Kidney glomerular epithelial cell (primary cell): Measurements from ENCODE around the gene HMOX1.

Experiments used
- DNase-seq: peaks from one replicate; lab custom pipeline; 2025; lab: John Stamatoyannopoulos, UW

The HMOX1 gene

DNA sequence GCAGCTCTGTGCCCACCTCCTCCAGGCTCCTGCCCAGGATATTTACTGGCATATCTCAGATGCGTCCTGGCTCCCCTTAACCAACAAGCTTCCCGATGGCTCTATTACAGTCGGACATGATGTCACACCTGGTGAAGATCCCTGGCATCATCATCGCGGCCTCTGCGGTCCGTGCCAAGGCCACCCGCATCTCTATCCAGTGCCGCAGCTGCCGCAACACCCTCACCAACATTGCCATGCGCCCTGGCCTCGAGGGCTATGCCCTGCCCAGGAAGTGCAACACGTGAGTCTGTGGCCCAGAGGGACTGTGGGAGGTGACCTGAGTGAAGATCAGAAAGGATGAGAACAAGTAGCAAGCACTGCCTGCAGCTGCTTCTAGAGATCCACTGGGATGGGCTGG, 25.5 kb downstream of the HMOX1 start:
- DNase-seq: no peak

DNA sequence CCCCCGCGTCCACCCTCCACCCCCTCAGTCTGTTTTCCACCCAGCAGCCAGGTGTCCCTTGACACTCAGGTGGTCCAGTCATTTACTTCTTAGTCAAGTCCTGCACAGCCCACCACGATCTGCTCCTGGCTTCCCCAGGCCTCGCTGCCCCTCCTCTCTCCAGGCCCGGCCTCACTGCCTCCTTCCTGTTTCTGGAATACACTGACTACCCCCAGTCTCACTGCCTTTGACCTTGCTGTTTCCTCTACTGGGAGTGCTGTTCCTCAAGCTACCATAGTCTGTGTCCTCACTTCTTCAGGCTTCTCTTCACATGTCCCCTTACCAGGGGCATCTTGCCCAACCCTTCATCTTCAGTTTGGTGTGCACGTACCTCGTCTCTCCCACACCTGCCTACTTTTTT, 26.5 kb downstream of the HMOX1 start:
- DNase-seq: no peak

DNA sequence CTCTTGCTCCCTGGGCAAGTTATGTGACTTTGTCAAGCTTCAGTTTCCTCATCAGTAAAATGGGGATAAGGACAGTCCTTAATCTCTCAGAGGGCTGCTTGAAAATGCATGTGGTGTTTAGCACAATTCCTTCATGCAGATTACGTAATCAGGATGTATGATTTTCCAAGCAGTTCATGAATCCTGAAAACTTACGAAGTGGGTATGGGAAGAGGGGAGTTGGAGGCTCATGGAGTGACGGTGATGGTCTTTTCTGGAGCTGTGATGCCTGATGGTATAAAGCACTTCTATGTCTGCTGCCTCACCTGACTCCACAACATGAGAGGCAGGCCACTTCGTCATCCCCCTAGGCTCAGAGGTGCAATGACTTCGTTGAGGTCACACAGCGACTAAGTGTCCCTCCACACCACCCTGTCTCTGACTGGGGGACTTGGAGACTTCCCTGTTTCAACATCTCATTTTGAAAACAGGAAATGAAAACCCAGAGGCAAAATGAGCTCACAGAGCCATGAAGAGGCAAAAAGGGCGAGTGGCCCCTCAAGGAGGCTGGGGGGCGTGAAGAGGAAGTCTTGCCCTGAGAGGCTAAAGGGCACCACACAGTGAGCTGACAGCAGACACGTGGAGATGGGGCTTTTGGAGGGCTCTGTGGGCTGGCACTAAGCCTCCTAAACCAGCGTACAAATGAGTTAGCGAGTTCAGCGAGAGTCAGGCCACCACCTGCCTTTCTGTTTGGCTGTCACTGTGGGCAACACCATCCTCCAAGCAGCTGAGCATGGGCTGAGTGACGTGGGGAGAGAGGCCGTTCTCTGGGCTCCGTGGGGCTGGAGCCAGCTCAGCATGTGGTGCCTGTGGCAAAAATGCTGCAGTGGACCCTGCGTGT, 29.1 kb downstream of the HMOX1 start:
- DNase-seq: no peak

DNA sequence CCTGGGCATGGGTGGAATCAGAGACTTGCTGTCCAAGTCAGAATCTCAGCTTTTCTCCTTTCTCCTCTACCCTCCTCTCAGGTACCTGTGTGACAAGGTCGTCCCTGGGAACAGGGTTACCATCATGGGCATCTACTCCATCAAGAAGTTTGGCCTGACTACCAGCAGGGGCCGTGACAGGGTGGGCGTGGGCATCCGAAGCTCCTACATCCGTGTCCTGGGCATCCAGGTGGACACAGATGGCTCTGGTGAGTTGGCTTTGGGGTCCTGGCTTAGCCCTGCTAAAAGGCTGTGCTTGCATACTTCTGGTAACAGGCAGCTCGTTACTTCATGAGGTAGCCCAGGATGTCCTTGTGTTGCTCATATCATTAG, 29.8 kb downstream of the HMOX1 start:
- DNase-seq: no peak

DNA sequence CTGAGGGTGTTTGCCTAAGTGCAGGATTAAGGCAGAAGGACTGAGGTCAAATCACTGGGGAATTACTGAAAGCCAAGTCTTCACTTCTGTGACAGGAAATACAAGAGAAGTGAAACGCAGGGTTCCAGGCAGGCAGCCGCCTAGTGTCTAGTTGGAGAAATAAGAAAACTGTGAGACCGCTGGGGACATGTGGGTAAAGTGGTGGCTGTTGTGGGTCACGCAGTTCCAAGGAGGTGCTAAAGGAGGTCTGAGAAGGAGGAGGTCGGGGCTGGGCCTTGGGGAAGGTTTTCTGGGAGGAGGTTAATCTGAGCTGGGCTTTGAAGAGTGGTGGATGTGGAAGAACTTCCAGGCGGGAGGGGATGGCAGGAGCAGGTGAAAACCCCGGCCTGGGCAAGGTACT, 30.2 kb downstream of the HMOX1 start:
- no peak for DNase-seq

DNA sequence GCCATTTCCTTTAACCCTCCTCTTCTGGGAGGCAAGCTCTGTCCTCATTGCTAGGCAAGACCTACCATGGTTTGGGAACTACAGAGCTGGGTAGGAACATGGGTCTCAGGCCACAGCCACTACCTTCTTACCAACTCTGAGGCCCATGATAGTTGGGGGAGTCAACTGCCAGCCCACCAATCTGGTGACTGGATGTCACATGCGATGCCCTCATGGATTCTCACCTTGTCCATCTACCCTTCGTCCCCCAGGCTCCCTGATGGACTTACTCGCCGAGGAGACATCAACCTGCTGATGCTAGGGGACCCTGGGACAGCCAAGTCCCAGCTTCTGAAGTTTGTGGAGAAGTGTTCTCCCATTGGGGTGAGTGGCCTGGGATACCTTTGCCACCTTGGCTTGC, 32.7 kb downstream of the HMOX1 start:
- DNase-seq: no peak

DNA sequence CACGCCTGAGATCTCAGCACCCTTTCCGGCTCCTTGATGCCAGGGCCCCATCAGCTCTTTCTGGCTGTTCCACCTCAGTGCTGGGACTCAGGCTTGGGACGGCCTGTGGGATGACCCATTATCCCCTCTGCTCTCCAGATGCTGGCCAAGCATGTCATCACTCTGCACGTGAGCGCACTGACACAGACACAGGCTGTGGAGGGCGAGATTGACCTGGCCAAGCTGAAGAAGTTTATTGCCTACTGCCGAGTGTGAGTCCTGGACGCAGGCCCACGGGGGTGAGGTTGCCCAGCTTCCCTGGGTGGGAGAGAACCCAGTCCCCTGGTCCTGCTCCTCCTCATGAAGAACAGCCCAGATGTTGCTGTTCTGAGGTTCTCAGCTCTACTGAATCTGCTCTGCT, 36.7 kb downstream of the HMOX1 start:
- no peak for DNase-seq

DNA sequence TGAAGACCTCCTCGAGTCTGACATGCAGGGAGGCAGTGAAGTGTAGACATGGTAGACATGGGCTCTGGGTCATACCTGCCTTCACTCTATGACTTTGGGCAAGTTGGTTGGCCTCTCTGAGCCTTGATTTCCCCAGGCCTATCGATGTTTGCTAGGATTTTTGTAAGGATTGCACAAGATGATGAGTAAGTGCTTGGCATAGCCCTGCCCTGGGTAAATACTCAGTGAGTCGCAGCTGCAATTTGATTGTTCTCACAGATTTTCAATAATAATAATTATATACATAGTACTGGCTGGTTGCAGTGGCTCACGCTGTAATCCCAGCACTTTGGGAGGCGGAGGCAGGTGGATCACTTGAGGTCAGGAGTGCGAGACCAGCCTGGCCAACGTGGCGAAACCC, 37.2 kb downstream of the HMOX1 start:
- DNase-seq: no peak

DNA sequence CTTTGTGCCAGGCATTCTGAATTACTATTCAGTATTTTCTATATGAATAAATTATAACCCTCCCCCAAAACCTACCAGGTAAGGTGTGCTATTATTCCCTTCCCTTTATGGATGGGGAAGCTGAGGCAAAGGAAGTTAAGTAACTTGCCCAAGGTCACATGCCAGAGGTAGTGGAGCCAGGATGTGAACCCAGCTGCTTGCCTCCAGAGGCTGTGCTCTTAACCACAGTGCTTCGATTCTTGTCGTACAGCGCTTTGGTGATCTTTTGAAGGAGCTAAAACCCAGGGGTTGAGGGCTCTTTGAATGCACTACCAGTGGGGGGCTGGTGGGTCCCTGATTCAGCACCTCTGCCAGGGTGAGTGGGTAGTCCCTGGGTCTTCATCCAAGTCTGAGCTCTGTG, 37.8 kb downstream of the HMOX1 start:
- DNase-seq: no peak

DNA sequence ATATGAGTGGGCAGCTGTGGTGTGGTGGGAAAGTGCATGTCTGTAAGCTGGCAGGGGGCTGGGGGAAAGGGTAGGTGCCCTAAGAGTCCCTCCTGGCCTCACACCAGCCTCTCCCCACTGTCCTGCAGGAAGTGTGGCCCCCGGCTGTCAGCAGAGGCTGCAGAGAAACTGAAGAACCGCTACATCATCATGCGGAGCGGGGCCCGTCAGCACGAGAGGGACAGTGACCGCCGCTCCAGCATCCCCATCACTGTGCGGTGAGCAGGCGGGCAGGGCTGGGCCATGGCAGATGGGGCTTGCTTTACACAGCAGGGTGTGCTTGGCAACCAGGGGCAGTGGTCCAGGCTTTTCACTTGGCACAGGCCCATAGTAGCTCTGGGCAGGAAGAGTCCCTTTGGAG, 38.9 kb downstream of the HMOX1 start:
- no peak for DNase-seq

DNA sequence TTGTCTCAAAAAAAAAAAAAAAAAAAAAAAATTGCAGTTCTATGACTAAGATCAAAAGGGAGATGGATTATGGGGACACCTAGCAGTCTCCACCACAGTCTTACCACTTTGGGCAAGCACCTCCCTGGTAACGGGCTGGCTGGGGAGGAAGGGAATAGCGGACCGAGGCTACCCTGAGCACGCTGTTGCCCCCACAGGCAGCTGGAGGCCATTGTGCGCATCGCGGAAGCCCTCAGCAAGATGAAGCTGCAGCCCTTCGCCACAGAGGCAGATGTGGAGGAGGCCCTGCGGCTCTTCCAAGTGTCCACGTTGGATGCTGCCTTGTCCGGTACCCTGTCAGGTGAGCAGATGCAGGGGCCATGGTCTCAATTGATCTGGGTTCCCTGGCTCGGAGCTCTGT, 40.2 kb downstream of the HMOX1 start:
- DNase-seq: no peak

DNA sequence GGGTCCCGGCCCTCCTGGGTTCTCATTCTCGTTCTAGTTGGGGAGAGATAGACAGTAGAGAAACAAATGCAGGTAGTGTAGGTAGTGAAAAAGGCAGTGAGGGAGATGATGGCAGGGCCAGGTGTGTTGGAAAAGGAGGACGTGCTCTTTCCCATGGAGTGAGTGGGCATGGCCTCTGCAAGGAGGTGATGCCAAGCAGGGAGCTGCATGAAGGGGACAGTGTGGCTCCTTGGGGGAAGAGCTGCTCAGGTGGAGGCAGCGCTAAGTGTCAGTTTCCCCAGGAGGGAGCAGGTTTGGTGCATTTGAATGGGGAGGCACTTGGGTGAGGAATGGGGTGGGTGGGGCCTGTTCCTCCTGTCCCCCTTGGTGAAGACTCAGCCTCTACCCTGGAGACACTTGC, 41.2 kb downstream of the HMOX1 start:
- DNase-seq: no peak

DNA sequence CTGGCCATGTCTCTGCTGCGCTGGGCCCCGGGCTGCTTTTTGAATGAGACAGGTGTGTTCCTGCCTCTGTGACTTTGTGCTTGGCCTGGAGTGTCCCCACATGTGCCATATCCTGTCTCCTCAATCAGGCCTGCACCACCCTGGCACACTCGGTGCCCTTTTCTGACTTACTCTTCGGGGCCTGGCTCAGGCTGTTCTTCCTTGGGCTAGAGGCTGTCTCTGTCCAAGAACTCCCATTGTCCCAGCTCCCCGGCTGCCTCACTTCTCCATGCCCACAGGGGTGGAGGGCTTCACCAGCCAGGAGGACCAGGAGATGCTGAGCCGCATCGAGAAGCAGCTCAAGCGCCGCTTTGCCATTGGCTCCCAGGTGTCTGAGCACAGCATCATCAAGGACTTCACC, 42.0 kb downstream of the HMOX1 start:
- no peak for DNase-seq

DNA sequence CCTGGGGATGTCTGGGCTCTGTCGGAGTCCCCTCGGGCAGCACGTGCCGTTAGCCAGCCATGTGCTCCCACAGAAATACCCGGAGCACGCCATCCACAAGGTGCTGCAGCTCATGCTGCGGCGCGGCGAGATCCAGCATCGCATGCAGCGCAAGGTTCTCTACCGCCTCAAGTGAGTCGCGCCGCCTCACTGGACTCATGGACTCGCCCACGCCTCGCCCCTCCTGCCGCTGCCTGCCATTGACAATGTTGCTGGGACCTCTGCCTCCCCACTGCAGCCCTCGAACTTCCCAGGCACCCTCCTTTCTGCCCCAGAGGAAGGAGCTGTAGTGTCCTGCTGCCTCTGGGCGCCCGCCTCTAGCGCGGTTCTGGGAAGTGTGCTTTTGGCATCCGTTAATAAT, 43.2 kb downstream of the HMOX1 start:
- no peak for DNase-seq

DNA sequence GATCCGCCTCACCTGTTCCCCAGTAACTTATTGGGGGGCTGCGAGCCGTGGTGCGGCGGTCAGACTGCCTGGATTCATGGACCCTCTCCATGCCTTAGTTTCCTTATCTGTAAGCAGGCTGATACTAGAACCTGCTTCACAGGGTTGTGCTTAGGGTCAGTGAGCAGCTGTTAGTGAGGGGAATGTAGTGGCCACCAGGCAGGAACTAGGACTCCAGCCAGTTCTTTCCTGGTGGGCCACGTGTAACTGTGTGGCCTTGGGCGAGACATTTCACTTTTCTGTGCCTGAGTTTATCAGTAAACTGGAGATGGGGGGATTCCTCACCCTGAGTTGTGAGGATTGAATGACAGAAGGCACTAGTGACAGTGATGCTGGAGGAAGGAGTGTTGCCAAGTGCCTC, 43.9 kb downstream of the HMOX1 start:
- DNase-seq: no peak

DNA sequence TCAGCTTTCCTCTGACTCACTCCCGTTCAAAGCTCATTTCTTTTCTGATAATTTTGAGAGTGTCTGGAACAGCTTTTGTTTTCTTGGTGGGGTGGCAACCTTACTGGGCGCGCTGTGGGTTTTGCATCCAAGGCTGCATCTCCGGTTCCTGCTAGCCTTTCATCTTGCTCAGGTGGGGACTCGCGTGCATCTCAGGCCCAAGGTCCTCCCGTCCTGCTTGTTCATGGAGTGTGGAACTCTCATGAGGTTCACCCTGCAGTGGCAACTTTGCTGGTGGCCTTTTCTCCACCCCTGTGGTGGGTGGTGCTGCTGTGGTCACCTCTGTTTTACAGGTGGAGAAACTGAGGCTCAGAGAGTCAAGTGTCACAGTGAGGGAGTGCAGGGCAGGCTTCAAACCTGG, 44.6 kb downstream of the HMOX1 start:
- DNase-seq: no peak

DNA sequence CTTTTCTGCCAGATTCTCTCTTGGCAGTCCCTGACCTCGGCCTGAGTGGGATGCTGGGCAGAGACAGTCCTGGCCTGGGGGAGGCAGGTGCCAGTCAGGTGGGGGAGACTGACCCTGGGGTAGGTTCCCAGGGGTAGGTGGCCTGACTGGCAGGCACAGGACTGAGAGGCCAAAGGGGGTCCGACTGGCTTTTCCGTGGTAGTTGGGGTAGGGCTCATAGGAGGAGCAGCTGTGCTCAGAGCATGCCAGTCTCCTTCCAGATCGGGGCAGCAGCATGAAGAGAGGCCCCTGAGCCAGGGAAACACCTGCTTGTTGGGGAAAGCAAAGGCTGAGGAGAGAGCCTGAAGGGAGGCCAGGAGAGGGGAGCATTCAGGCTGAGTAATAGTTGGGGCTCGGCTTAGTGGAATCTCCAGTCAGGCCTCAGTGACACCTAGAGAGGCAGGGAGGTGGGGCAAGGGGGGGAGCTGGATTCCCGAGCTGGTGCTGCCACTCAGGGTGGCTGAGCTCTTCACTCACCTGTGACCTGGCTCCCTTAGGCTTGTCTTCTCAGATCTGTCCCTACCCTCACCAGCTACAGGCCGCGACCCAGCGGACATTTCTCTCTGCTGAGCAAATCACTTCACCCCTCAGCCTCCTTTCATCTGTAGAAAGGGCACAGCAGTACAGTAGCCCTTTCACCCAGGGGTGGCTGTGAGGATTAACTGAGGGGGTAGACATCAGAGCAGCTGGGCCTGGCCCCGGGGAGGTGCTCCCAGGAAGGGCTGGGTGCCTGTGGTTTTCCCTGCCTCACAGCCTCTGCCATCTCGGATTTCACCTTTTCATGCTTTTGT, 45.3 kb downstream of the HMOX1 start:
- peak; percentile 9 for DNase-seq

DNA sequence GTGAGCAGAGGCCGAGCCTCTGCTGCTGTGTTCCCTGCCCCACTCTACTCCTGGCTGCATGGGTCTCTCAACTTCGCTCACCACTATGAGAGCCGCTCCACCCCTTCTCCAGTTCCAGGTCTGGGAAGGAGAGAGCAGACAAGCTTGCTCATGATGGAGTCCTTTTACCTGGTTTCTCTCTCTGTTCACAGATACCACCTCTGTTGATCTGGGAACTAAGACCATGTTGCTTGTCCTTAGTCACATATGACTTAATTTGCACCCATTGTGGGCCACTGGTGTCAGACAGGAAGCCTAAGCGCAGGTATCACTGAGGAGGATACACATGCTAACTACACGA, 45.9 kb downstream of the HMOX1 start:
- no peak for DNase-seq

DNA sequence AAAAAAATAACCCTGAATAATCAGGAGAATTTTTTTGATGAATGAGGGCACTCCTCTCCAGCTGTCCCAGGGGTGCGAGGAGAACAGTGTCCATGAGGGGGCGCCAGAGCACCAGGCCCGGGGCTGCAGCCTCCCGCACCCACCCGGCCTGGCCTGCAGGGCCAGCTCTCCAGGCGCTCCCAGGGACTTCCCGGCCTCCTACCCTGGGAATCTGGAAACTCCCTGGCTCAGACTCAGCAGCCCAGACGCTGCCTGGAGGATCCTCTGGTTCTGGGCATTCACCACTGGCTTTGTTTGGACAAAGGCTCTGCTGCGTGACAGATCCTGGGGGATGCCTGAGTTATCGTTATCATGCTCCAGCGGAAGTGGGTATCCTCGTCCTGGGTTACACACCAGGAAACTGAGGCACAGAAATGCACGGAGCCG, 50.0 kb downstream of the HMOX1 start:
- DNase-seq: peak; percentile 93

DNA sequence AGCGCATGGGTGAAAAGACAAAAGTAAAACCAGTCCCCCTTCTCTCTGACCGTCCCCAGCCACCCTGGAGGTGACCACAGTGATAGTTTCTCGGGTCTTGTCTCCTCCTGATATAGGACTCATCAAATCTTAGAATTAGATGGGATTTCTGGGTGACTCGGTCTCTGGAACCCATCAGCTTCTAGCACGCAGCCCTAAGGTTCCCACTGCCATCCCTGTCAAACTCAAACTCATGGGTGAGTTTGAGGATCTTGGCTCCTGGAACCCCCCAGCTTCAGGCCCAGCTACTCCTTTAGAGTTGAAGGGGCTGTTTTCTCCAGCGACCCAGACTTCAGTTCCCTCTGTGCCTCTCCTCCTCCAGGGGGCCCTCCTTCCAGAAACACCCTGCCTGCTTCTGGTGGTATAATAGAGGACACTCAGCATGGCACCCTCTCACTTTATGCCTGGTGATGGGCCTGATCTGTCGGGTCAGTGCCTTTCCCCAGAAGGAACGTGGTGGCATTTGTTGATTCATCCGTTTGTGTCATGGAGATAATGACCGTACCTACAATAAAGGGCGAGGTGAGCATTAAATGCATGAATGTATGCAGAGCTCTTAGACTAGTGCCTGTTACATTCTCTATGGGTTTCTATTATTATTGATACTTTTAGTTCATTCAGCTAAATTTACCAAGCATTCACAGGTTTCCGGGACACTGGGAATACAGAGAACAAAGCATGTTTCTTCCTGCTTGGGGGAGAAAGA, 50.8 kb downstream of the HMOX1 start:
- no peak for DNase-seq

DNA sequence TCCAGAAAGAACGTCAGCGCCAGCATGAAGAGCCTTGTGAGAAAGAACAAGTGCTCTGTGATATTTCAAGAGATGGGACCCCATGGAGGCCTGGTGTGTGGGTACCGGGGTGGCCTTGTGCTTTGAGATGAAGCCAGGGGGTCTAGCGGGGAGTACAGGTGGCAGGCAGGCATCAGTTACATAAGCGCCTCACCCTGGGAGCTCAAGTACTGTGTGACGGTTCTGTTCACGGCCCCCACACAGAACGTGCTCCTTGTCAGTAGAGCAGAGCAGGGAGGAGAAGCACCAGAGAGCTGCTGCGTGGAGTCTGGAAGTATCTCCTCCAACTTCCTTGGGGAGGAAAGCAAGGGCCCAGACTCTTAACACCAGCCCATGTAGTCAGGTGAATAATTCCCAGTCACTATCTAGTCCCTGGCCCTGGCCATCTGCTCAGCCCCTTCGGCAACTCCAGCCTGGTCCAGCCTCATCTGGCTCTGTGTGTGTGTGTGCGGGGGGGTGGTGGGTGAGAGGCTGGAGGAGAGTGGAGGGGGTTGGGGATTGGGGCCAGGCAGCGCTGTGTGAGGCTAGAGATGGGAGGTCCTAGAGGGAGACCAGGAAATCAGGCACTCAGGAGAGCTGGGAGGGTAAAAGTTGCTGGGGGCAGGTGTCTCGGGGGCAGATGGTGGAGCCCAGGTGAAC, 51.5 kb downstream of the HMOX1 start:
- no peak for DNase-seq

DNA sequence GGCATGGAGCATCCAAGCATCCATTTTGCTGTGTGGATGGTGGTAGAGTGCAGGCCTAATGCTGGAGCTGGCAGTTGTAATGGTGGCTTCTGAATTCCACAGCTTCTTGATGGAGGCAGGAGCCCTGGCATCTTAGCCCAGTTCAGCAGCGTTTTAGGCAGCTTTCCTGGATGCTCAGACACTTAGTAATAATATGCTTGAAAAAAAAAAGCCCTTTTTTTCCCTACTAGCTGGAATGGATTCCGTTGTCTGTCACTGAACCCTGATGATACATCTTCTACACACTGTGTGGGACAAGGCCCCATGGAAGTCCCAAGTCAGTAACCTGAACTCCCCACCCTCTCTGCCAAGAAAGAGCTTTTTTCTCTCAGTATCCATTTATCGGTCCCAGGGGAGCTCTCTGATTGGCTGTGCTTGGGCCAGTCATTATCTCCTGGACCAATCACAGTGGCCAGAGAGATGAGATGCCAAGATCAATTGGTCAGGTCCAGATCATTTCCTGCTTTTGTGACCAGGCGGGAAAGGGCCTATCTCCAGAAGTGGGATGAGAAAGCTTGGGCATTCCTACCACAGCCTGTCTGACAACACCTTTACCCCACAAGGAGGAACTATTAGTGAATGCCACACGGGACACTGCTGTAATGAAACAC, 53.3 kb downstream of the HMOX1 start:
- DNase-seq: no peak
